GM12878 (cell line): Measurements from ENCODE around the gene ADAM23. TPM values are rescaled to one million over a fixed set of nuclear protein-coding genes. Genes with fewer than 3 reads are reported as not detected.

ENCODE experiments used
- ATAC-seq: fragments of 200-7000 bp; cut with Tn5 transposase; 3 replicates; pipeline ENCODE4 v1.9.1; 2020; ENCODE audit warnings: mild to moderate bottlenecking, moderate library complexity
- BruUV-seq: library from RNA; stranded (reverse); fragments of 400-500 nt; replicated peaks from 2 replicates; lab custom pipeline; 2021; lab: Mats Ljungman, UMichigan
- CTCF ChIA-PET: fragments of 300-600 bp; sonication (Branson Sonifier 250); formaldehyde crosslinking; extraction: SDS; loops from one replicate; lab custom pipeline; 2021; ENCODE audit warnings: inconsistent platforms; lab: Yijun Ruan, JAX
- POLR2A ChIA-PET: fragments of 350-600 bp; formaldehyde crosslinking; extraction: SDS; loops from one replicate; lab custom pipeline; 2021; ENCODE audit warnings: inconsistent platforms; lab: Charles Lee
- RAD21 ChIA-PET: fragments of 300-600 bp; sonication (Branson Sonifier 250); formaldehyde crosslinking; loops from one replicate; lab custom pipeline; 2023; ENCODE audit warnings: antibody characterized with exemption; ENCODE audit not compliant: unreplicated experiment; lab: Charles Lee
- SMC1A ChIA-PET: fragments of 300-600 bp; sonication (Branson Sonifier 250); formaldehyde crosslinking; loops from one replicate; lab custom pipeline; 2023; ENCODE audit not compliant: unreplicated experiment, uncharacterized antibody; lab: Charles Lee
- DNase-seq: peaks from one replicate; pipeline ENCODE4 v3.0.0-alpha.2; 2011; ENCODE audit warnings: low read depth, low spot score
- FAIRE-seq: peaks from 3 replicates; lab custom pipeline; 2011; peaks lifted over from hg19 to GRCh38; lab: Jason Lieb, UNC
- H2AFZ ChIP-seq: 2 replicates; pipeline ENCODE4 v1.6.0; 2011; ENCODE audit warnings: low read depth, low read length, control low read depth; ENCODE audit not compliant: control insufficient read depth
- H3K27ac ChIP-seq: 2 replicates; pipeline ENCODE4 v1.5.1; 2011; ENCODE audit warnings: control low read depth; ENCODE audit not compliant: control insufficient read depth, insufficient read depth
- H3K27me3 ChIP-seq, 2 experiments: replicated peaks in 1 of 2; 2 replicates each; pipeline versions ENCODE4 v1.6.0 to v1.6.1; 2011; ENCODE audit warnings: low read length in 1 of 2; ENCODE audit not compliant: control insufficient read depth in 2 of 2, insufficient read depth in 2 of 2
- H3K36me3 ChIP-seq, 2 experiments: 2 replicates each; pipeline ENCODE4 v1.5.1; 2011; ENCODE audit warnings: low read length in 1 of 2; ENCODE audit not compliant: control insufficient read depth in 2 of 2, insufficient read depth in 2 of 2
- H3K4me1 ChIP-seq: 2 replicates; pipeline ENCODE4 v1.6.1; 2011; ENCODE audit warnings: mild to moderate bottlenecking, low read length, moderate library complexity, mixed read lengths; ENCODE audit not compliant: control insufficient read depth, insufficient read depth
- H3K4me2 ChIP-seq: 2 replicates; pipeline ENCODE4 v1.6.0; 2011; ENCODE audit warnings: control low read depth; ENCODE audit not compliant: control insufficient read depth, insufficient read depth
- H3K4me3 ChIP-seq: fragments of 200-600 bp; sonication (generic); 2 replicates; pipeline ENCODE4 v1.5.1; 2016
- H3K79me2 ChIP-seq: 2 replicates; pipeline ENCODE4 v1.6.0; 2011; ENCODE audit warnings: low read length; ENCODE audit not compliant: control insufficient read depth, insufficient read depth
- H3K9ac ChIP-seq: 2 replicates; pipeline ENCODE4 v1.8.0; 2011; ENCODE audit warnings: low read length, control low read depth, mixed read lengths; ENCODE audit not compliant: control insufficient read depth, insufficient read depth
- H3K9me3 ChIP-seq: replicated peaks from 3 replicates; pipeline ENCODE4 v1.5.1; 2011; ENCODE audit warnings: mild to moderate bottlenecking, low read length; ENCODE audit not compliant: control insufficient read depth, insufficient read depth
- H4K20me1 ChIP-seq: 2 replicates; pipeline ENCODE4 v1.6.0; 2011; ENCODE audit not compliant: control insufficient read depth, insufficient read depth
- ATF7 ChIP-seq: fragments of 450-650 bp; IDR thresholded peaks from 2 replicates; pipeline ENCODE4 v1.6.1; 2016; ENCODE audit warnings: low read depth, mild to moderate bottlenecking
- CEBPB ChIP-seq, 2 experiments: fragments of 150-350 bp in 1 of 2; IDR thresholded peaks; 2 replicates each; pipeline ENCODE4 v1.6.1; 2012 to 2014; ENCODE audit warnings: low read depth in 2 of 2, low read length in 2 of 2, borderline replicate concordance in 1 of 2, inconsistent platforms in 1 of 2
- CHD1 ChIP-seq: IDR thresholded peaks from 2 replicates; pipeline ENCODE4 v1.6.1; 2012; ENCODE audit warnings: low read depth, low read length, improper control_type of control experiment
- CREM ChIP-seq: IDR thresholded peaks from 2 replicates; pipeline ENCODE4 v1.6.1; 2014; ENCODE audit warnings: antibody characterized with exemption, low read depth
- EP300 ChIP-seq, 2 experiments: fragments of 150-350 bp in 1 of 2; IDR thresholded peaks; 2 replicates each; pipeline ENCODE4 v1.6.1; 2011 to 2012; ENCODE audit warnings: low read depth in 2 of 2, low read length in 2 of 2, borderline replicate concordance in 1 of 2, improper control_type of control experiment in 1 of 2, inconsistent platforms in 1 of 2; ENCODE audit not compliant: control insufficient read depth in 1 of 2
- FOS ChIP-seq: IDR thresholded peaks from 3 replicates; pipeline ENCODE4 v1.6.1; 2011; ENCODE audit warnings: borderline replicate concordance; ENCODE audit not compliant: insufficient read length; ENCODE audit errors: extremely low read depth
- FOXM1 ChIP-seq: IDR thresholded peaks from 2 replicates; pipeline ENCODE4 v1.6.1; 2012; ENCODE audit warnings: low read depth, mild to moderate bottlenecking, inconsistent platforms, low read length, moderate library complexity
- IKZF2 ChIP-seq, 2 experiments: fragments of 450-650 bp; IDR thresholded peaks; 2 replicates each; pipeline ENCODE4 v1.6.1; 2017; ENCODE audit warnings: mild to moderate bottlenecking in 2 of 2, moderate library complexity in 2 of 2
- MEF2A ChIP-seq: IDR thresholded peaks from 2 replicates; pipeline ENCODE4 v1.6.1; 2011; ENCODE audit warnings: low read depth, mild to moderate bottlenecking, low read length, moderate library complexity; ENCODE audit not compliant: insufficient read depth
- MTA2 ChIP-seq: fragments of 450-650 bp; IDR thresholded peaks from 2 replicates; pipeline ENCODE4 v1.6.1; 2016; ENCODE audit warnings: low read depth, mild to moderate bottlenecking, moderate library complexity
- MXI1 ChIP-seq: fragments of 150-350 bp; IDR thresholded peaks from 2 replicates; pipeline ENCODE4 v1.6.1; 2011; ENCODE audit warnings: low read depth, mild to moderate bottlenecking, inconsistent platforms, low read length, improper control_type of control experiment
- NFIC ChIP-seq: IDR thresholded peaks from 2 replicates; pipeline ENCODE4 v1.6.1; 2012; ENCODE audit warnings: low read depth, mild to moderate bottlenecking, inconsistent platforms, low read length, moderate library complexity
- PAX5 ChIP-seq: IDR thresholded peaks from 2 replicates; pipeline ENCODE4 v1.6.1; 2011; ENCODE audit warnings: low read depth, low read length, borderline replicate concordance
- POLR2AphosphoS5 ChIP-seq: IDR thresholded peaks from 2 replicates; pipeline ENCODE4 v1.6.1; 2011; ENCODE audit warnings: mild to moderate bottlenecking, low read length, inconsistent platforms
- RUNX3 ChIP-seq: IDR thresholded peaks from 2 replicates; pipeline ENCODE4 v1.6.1; 2012; ENCODE audit warnings: low read length, inconsistent platforms
- SIN3A ChIP-seq: IDR thresholded peaks from 2 replicates; pipeline ENCODE4 v1.6.1; 2012; ENCODE audit warnings: low read depth, low read length, improper control_type of control experiment
- SMAD1 ChIP-seq: fragments of 450-650 bp; IDR thresholded peaks from 2 replicates; pipeline ENCODE4 v1.6.1; 2018; ENCODE audit warnings: mild to moderate bottlenecking, low read depth; ENCODE audit not compliant: partially characterized antibody
- ZNF384 ChIP-seq: IDR thresholded peaks from 2 replicates; pipeline ENCODE4 v1.6.1; 2012; ENCODE audit warnings: low read depth, mild to moderate bottlenecking, low read length, improper control_type of control experiment, borderline replicate concordance
- ZNF622 ChIP-seq: fragments of 450-650 bp; IDR thresholded peaks from 2 replicates; pipeline ENCODE4 v1.6.1; 2017; ENCODE audit warnings: mild to moderate bottlenecking, inconsistent platforms
- WGBS: methylation state at CpG from one replicate; pipeline ENCODE4 v1.1.6; 2016; ENCODE audit warnings: low lambda C conversion rate; ENCODE audit not compliant: insufficient replicate concordance, insufficient coverage; ENCODE audit errors: missing lambda C conversion rate; 5-methylcytosine and 5-hydroxymethylcytosine counted together
- in situ Hi-C: fragments of 300-500 bp; cut with MboI; formaldehyde crosslinking; loops from 9 replicates; pipeline ENCODE4 v1.14.3; 2018; ENCODE audit warnings: mixed read lengths
- intact Hi-C: fragments of 100-400 bp; cut with micrococcal nuclease; formaldehyde crosslinking; loops from one replicate; pipeline ENCODE4 v1.14.2; 2022; ENCODE audit not compliant: unreplicated experiment
- polyA plus RNA-seq, 11 experiments: library from polyadenylated mRNA; depleted of rRNA in 4 of 11; unstranded in 6 of 11; stranded (reverse) in 5 of 11; fragments of >200 nt; fragmentation: Nextera tagmentation in 4 of 11; fragmentation: Illumina TruSeq in 1 of 11; extraction: Ambion mirVana in 4 of 11; extraction: Trizol in 1 of 11; gene quantifications; 1 replicate in 1 of 11; 2 replicates in 10 of 11; pipeline versions ENCODE4 v1.2.1 to v1.2.3, GENCODE V29; 2011 to 2016; ENCODE audit warnings: inconsistent platforms in 2 of 11, missing spikeins in 2 of 11, low read depth in 1 of 11
- total RNA-seq, 4 experiments: library from RNA; depleted of rRNA in 3 of 4; stranded (reverse); fragments of >200 nt in 3 of 4; fragmentation: Illumina TruSeq in 1 of 4; extraction: Trizol in 1 of 4; gene quantifications; 2 replicates each; pipeline versions ENCODE4 v1.2.1 to v1.2.3, GENCODE V29; 2013 to 2021
- TF ChIP-seq, protein P1 (sequence below): fragments of 450-650 bp; IDR thresholded peaks from 2 replicates; pipeline ENCODE4 v1.6.1; 2014; ENCODE audit warnings: mild to moderate bottlenecking
- TF ChIP-seq, protein P2 (sequence below): IDR thresholded peaks from 2 replicates; pipeline ENCODE4 v1.6.1; 2012; ENCODE audit warnings: low read depth, low read length, improper control_type of control experiment
- TF ChIP-seq, protein P3 (sequence below): IDR thresholded peaks from 2 replicates; pipeline ENCODE4 v1.6.1; 2012; ENCODE audit warnings: low read length, inconsistent platforms

The ADAM23 gene
- total and polyA plus RNA-seq, 10 of the 15 experiments (the other 5 are each of a cell fraction or from before 2014, with no cell fraction given) = 5.7 to 41.8 (median 15.6) TPM

DNA sequence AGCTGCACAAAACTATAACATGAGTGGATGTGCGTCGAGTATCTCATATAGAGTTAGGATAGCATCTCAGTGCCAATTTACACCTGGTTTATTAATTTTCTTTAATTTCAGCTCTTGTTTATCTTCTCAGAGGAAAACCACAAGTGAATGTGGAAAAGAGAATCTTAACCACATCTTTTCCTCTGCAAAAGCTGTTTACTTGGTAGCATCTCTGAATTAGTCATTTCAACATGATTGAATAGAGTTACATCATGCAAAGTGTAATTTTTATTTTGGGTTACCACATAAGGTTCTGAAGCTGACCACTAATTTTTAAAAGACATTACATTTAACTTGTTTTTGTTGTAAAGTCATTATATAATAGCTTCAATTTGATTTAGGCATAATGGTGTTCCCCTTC, 115.2 kb downstream of the ADAM23 start:
- WGBS = 47% methylated on average over 2 of the region's 2 CpGs
- RAD21 ChIA-PET = interaction anchor here (1.1 to 2.5 kb wide), 8 partner anchors 11 to 166 kb away, joined by 3 to 15 read pairs (median 6); no protein-coding TSS in a partner anchor
- peak; percentile 19; the same call in 1 of the 3 replicates for ATAC-seq
- no peak for TF ChIP-seq SIN3A
- TF ChIP-seq FOXM1 = peak; percentile 54; the same call in 1 of the 2 replicates
- no peak for TF ChIP-seq SMAD1
- TF ChIP-seq POLR2AphosphoS5 = no peak
- peak; percentile 44; the same call in 1 of the 2 replicates for TF ChIP-seq CREM
- TF ChIP-seq RUNX3 = peak; percentile 93
- no peak for TF ChIP-seq MXI1
- 0 out of 4 replicates have a peak, but pooled peaks of 1 of the 2 experiments have one; percentile 30 for TF ChIP-seq CEBPB (IDR thresholded peaks at IDR 0.05; ENCODE audit: borderline replicate concordance in 1 of 2, low read depth in 2 of 2, low read length in 2 of 2)
- no peak for TF ChIP-seq FOS
- no peak for TF ChIP-seq ZNF622
- TF ChIP-seq EP300 (IDR thresholded peaks at IDR 0.05; ENCODE audit: borderline replicate concordance in 1 of 2, control insufficient read depth in 1 of 2, low read depth in 2 of 2, low read length in 2 of 2) = 0 out of 4 replicates have a peak, but pooled peaks of 1 of the 2 experiments have one; percentile 19
- TF ChIP-seq ZNF384 = no peak
- no peak for TF ChIP-seq PAX5
- TF ChIP-seq NFIC = peak; percentile 80; the same call in 1 of the 2 replicates
- no peak for TF ChIP-seq MEF2A
- TF ChIP-seq IKZF2 (IDR thresholded peaks at IDR 0.05) = peak in 1 of 2 experiments; percentile 55; a peak in 1 of 4 replicates
- TF ChIP-seq, protein P1, sequence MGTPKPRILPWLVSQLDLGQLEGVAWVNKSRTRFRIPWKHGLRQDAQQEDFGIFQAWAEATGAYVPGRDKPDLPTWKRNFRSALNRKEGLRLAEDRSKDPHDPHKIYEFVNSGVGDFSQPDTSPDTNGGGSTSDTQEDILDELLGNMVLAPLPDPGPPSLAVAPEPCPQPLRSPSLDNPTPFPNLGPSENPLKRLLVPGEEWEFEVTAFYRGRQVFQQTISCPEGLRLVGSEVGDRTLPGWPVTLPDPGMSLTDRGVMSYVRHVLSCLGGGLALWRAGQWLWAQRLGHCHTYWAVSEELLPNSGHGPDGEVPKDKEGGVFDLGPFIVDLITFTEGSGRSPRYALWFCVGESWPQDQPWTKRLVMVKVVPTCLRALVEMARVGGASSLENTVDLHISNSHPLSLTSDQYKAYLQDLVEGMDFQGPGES = no peak
- TF ChIP-seq, protein P2, sequence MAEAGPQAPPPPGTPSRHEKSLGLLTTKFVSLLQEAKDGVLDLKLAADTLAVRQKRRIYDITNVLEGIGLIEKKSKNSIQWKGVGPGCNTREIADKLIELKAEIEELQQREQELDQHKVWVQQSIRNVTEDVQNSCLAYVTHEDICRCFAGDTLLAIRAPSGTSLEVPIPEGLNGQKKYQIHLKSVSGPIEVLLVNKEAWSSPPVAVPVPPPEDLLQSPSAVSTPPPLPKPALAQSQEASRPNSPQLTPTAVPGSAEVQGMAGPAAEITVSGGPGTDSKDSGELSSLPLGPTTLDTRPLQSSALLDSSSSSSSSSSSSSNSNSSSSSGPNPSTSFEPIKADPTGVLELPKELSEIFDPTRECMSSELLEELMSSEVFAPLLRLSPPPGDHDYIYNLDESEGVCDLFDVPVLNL = no peak
- peak; percentile 61 for TF ChIP-seq ATF7
- TF ChIP-seq MTA2 = peak; percentile 39; the same call in 1 of the 2 replicates
- TF ChIP-seq, protein P3, sequence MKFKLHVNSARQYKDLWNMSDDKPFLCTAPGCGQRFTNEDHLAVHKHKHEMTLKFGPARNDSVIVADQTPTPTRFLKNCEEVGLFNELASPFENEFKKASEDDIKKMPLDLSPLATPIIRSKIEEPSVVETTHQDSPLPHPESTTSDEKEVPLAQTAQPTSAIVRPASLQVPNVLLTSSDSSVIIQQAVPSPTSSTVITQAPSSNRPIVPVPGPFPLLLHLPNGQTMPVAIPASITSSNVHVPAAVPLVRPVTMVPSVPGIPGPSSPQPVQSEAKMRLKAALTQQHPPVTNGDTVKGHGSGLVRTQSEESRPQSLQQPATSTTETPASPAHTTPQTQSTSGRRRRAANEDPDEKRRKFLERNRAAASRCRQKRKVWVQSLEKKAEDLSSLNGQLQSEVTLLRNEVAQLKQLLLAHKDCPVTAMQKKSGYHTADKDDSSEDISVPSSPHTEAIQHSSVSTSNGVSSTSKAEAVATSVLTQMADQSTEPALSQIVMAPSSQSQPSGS = peak; percentile 56; the same call in 1 of the 2 replicates
- TF ChIP-seq CHD1 = no peak

More for the DNA sequence above, 115.2 kb downstream of the ADAM23 start:
- no peak overlapping the region for H2AFZ ChIP-seq
- SMC1A ChIA-PET = interaction anchor here (0.5 to 5.1 kb wide), 27 partner anchors 10 to 257 kb away, joined by 3 to 37 read pairs (median 4); no protein-coding TSS in a partner anchor
- no peak overlapping the region for H3K9ac ChIP-seq
- H3K27ac ChIP-seq = no peak overlapping the region
- BruUV-seq = no TSS peak
- H3K4me3 ChIP-seq = no peak overlapping the region
- H3K27me3 ChIP-seq = no peaks in the 10 kb centered on the region
- no peaks in the 10 kb centered on the region for H3K36me3 ChIP-seq
- H3K4me1 ChIP-seq = no peaks in the 10 kb centered on the region
- H3K79me2 ChIP-seq = no peaks in the 10 kb centered on the region
- POLR2A ChIA-PET = interaction anchor here (0.5 to 1.1 kb wide), 2 partner anchors 35 to 36 kb away, joined by 3 read pairs; no protein-coding TSS in a partner anchor
- H4K20me1 ChIP-seq = no peaks in the 10 kb centered on the region
- FAIRE-seq = no peak
- DNase-seq = no peak
- no peak overlapping the region for H3K4me2 ChIP-seq
- CTCF ChIA-PET = interaction anchor here (0.6 to 3.4 kb wide), 34 partner anchors 10 to 405 kb away, joined by 3 to 53 read pairs (median 4); partner anchors contain the start of gene EEF1B2
- H3K9me3 ChIP-seq = no peaks in the 10 kb centered on the region
- in situ Hi-C loops = no loop called here
- intact Hi-C loops = loop anchor here (5.0 to 10.0 kb wide), 4 partner anchors 111 to 916 kb away; no protein-coding TSS in a partner anchor
